Fibroblast of the aortic adventitia (primary cell): Measurements from ENCODE around the gene CD300C. TPM values are rescaled to one million over a fixed set of nuclear protein-coding genes. Genes with fewer than 3 reads are reported as not detected.

Experiments
- DNase-seq: peaks from one replicate; pipeline ENCODE4 v3.0.0-alpha.2; 2010; ENCODE audit warnings: low read depth
- H3K4me3 ChIP-seq: 2 replicates; pipeline ENCODE4 v1.5.1; 2011; ENCODE audit warnings: low read depth, mild to moderate bottlenecking, control low read depth, low read length, moderate library complexity
- total RNA-seq: library from RNA; depleted of rRNA; stranded (reverse); fragments of >200 nt; gene quantifications from 2 replicates; pipeline ENCODE4 v1.2.3, GENCODE V29; 2012; ENCODE audit warnings: low replicate concordance
- TF ChIP-seq, protein P1 (sequence below): IDR thresholded peaks from 2 replicates; pipeline ENCODE4 v1.5.1; 2011; ENCODE audit warnings: mild to moderate bottlenecking, low read length, control low read depth, inconsistent platforms; ENCODE audit not compliant: insufficient read depth

Gene CD300C
- total RNA-seq, 1 donor, result not detected

DNA sequence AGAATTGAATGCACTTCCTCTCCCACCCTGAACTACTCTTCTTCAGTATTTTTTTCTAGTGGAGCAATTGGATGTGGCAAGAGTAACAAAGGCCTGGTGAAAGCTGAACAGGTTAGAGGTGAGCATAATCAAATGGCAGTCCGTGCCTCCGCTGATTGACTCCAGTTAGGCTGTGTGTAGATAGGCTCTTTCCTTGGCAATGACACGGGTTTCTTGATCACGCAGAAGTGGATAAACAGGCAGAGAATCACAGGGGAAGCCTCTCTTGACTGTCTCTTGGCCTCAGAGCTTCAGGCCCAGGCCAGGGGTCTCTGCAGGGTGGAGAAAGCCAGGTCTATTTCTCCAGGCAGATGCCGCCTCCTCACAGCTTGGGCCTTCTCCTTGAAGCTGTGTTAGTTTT is 18.8 kb downstream of the CD300C start:
- TF ChIP-seq, protein P1, sequence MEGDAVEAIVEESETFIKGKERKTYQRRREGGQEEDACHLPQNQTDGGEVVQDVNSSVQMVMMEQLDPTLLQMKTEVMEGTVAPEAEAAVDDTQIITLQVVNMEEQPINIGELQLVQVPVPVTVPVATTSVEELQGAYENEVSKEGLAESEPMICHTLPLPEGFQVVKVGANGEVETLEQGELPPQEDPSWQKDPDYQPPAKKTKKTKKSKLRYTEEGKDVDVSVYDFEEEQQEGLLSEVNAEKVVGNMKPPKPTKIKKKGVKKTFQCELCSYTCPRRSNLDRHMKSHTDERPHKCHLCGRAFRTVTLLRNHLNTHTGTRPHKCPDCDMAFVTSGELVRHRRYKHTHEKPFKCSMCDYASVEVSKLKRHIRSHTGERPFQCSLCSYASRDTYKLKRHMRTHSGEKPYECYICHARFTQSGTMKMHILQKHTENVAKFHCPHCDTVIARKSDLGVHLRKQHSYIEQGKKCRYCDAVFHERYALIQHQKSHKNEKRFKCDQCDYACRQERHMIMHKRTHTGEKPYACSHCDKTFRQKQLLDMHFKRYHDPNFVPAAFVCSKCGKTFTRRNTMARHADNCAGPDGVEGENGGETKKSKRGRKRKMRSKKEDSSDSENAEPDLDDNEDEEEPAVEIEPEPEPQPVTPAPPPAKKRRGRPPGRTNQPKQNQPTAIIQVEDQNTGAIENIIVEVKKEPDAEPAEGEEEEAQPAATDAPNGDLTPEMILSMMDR, result no peak
- H3K4me3 ChIP-seq, result no peak overlapping the region
- DNase-seq, result no peak

DNA sequence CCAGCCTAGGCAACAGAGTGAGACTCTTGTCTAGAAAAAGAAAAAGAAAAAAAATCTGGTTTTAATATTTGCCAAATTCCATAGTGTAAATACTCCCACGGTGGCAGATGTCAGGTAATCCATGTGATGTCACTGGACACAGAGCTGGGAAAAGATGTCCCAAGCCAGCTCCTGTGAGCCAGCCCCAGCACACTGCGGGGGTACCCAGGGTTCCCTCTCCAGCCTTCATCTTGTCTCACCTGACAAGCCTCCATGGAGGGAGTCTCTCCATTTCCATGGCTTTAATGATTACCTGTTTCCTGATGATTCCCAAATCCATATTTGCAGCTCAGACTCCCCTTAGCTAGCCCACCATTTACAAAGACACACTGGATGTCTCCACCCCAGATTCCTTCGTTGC is 19.2 kb downstream of the CD300C start:
- no peak overlapping the region for H3K4me3 ChIP-seq
- DNase-seq, result no peak
- TF ChIP-seq, protein P1, result no peak

DNA sequence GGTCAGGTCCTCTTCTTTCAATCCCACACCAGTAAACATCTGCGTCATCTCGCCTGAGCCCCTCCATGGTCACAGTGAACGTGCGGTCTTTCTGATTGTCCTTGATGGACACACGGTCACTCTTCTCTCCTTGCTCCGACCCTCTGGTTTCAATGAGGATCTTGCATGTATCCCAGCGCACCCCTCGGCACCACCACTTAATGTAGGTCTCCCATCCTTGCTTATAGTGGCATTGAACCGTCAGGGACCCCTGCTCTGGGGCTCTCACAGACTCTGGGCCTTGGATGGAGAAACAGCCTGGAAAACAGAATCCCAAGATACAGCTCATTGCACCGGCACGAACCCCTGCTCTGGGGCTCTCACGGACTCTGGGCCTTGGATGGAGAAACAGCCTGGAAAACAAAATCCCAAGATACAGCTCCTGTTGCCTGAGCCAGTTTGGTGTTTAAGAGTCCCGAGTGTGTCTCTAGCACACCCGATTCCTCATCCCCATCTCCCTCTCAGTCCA is 20.1 kb downstream of the CD300C start:
- no peak for DNase-seq
- H3K4me3 ChIP-seq, result no peak overlapping the region
- TF ChIP-seq, protein P1, result no peak

DNA sequence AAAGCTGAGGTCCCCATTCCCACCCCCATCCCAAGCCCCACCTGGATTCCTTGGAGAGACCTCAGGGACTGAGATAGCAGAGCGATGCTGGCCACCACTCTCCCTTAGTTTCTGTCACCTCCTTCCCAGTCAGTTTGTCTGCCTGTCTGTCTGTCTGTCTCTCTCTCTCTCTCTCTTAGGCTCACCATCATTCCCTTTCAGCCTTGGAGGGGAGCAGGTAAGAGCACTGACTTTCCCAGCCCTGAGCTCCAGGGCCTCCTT is 20.5 kb downstream of the CD300C start:
- TF ChIP-seq, protein P1, result no peak
- DNase-seq, result no peak
- H3K4me3 ChIP-seq, result no peak overlapping the region

DNA sequence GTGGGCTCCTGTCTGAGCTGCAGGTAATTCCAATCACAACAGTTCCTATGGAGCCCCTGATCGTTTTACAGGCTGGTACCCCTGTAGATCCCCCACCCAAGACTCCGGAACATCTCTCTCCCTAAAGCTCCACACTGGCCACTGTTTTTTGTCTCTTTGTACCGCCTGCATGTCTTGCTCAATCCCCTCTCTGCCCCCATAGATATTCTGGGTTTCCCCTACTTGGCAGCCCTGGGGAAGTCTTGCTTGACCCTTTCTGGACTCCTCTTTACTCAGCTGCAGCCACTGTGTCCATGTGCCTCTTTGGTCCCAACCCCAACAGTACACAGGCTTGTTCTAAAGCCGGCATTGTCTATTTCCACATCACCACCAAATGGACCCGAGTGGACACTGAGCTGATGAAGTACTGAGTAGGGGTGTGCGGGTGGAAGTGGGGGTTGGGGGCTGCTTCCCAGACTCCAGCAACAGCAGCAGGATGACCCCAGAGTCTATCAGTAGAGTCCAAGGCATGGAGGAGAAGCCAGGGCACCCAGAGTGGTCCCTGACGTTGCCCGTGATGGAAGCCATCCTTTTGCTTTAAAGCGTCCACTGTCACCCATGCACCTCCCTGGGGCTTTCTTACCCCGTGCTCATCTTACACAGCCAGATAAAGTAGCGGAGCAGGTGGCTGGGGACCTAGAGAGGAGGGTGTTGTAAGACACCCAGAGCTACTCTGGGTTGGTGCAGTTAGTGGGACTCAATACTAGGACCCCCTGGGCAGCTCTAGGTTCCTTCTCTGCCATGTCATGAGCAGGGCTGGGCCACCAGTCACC is 21.1 kb downstream of the CD300C start:
- TF ChIP-seq, protein P1, result no peak
- no peak for DNase-seq
- H3K4me3 ChIP-seq, result no peak overlapping the region

DNA sequence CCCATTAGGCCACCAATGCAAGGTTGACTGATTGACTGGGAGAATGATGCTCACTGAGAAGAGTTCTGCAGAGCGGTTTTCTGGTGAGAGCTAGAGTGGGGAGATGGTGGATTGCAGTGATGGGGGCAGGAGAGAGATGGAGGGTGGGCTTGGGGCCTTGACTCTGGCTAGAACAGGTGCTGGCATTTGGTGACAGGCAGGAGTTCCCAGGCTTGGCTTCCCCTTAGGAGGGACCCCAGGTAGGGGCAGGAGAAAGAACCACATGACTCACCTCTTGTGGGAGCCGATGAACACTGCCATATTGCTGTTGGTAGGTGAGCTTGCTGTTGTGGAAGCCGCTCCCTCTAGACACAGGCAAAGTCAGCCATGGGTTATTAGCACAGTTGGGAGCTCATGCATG is 22.6 kb downstream of the CD300C start:
- no peak overlapping the region for H3K4me3 ChIP-seq
- no peak for DNase-seq
- TF ChIP-seq, protein P1, result no peak
